Measurements from ENCODE around the gene NTN1. TPM values are rescaled to one million over a fixed set of nuclear protein-coding genes. Genes with fewer than 3 reads are reported as not detected.

The NTN1 gene
- total and polyA plus RNA-seq, 2 of the 4 experiments (the other 2 are of a cell fraction) = under 0.01 to 0.07 TPM

GRCh38 chr17:9230861-9231260 lies 209.6 kb downstream of the NTN1 start:
- Histone ChIP-seq H3K36me3 (ENCODE audit: control insufficient read depth, insufficient read depth, low read length) (no peaks in the 10 kb centered on the region), H2AK9ac (replicated peaks; ENCODE audit: low read depth, low read length, poor library complexity) (no peak overlapping the region), H3K18ac (ENCODE audit: low read depth, low read length) (no peak overlapping the region), H2BK15ac (ENCODE audit: low read depth, low read length) (no peak overlapping the region), H2AK5ac (ENCODE audit: low read depth, low read length) (no peak overlapping the region), H2AFZ (replicated peaks; ENCODE audit: low read length, poor library complexity) (no peak overlapping the region), H4K91ac (ENCODE audit: insufficient read depth, low read depth, low read length) (no peak overlapping the region), H3K56ac (ENCODE audit: extremely low read depth, insufficient read depth, low read length) (no peak overlapping the region), H3K4me3 (ENCODE audit: insufficient read depth, low read depth, low read length) (no peak overlapping the region), H4K8ac (ENCODE audit: low read depth in 2 of 2, low read length in 2 of 2) (no peak overlapping the region), H3K14ac (replicated peaks; ENCODE audit: low read depth, low read length) (no peak overlapping the region), H2BK5ac (ENCODE audit: low read depth, low read length, poor library complexity, severe bottlenecking) (no peak overlapping the region), H3K4ac (ENCODE audit: low read depth, low read length) (no peak overlapping the region), H4K5ac (ENCODE audit: low read depth, low read length) (no peak overlapping the region), H3K79me1 (ENCODE audit: low read depth in 1 of 2, low read length in 2 of 2) (no peaks in the 10 kb centered on the region), H2BK120ac (ENCODE audit: low read depth, low read length) (no peak overlapping the region), H2BK20ac (ENCODE audit: low read depth, low read length) (no peak overlapping the region), H3K4me2 (ENCODE audit: low read depth, low read length) (no peak overlapping the region), H3K27ac (ENCODE audit: insufficient read depth, low read length) (no peak overlapping the region), H3K9me1 (ENCODE audit: insufficient read depth, low read length) (no peaks in the 10 kb centered on the region), H3K9me3 (ENCODE audit: control insufficient read depth, insufficient read depth, low read length) (no peaks in the 10 kb centered on the region), H3K4me1 (ENCODE audit: control insufficient read depth, insufficient read depth, low read length) (peaks cover 8% of the 10 kb centered on the region; the same call in 1 of the 2 replicates), H4K20me1 (ENCODE audit: insufficient read depth, low read length) (no peaks in the 10 kb centered on the region), H3K23ac (ENCODE audit: low read depth, low read length) (no peak overlapping the region), H3K9ac (ENCODE audit: low read depth, low read length) (no peak overlapping the region), H3K27me3 (ENCODE audit: control insufficient read depth, insufficient read depth, low read length) (no peaks in the 10 kb centered on the region; the same call in 1 of the 2 replicates)
- POLR2A ChIA-PET (ENCODE audit: unreplicated experiment) = no interaction called here
- no peak for DNase-seq
- CTCF ChIA-PET = interaction anchor here (0.6 kb wide), 1 partner anchor 154 kb away, joined by 4 read pairs; no protein-coding TSS in a partner anchor
- ATAC-seq (ENCODE audit: low read depth) = no peak
- intact Hi-C loops (cut with micrococcal nuclease) (no loop called here), in situ Hi-C loops (cut with MboI; ENCODE audit: low sequenced_read_pairs) (no loop called here), dilution Hi-C loops (cut with HindIII; ENCODE audit: low sequenced_read_pairs, unreplicated experiment) (no loop called here)
- WGBS, 2 experiments (ENCODE audit: extremely low coverage in 2 of 2, insufficient read length in 1 of 2) = 94% methylated on average over 9 of the region's 11 CpGs; no CpG with 5 or more reads in 1 of the 2 experiments
- no TSS peak for BruUV-seq (replicated peaks)
- TF ChIP-seq CHD1 (IDR thresholded peaks at IDR 0.05; ENCODE audit: low read depth, low read length) (no peak), FOS (IDR thresholded peaks at IDR 0.05; ENCODE audit: low read depth, low read length) (no peak), SMC3 (IDR thresholded peaks at IDR 0.05; ENCODE audit: low read depth, low read length) (no peak), USF2 (IDR thresholded peaks at IDR 0.05; ENCODE audit: low read depth, low read length) (no peak), MAFK (IDR thresholded peaks at IDR 0.05; ENCODE audit: low read depth, low read length) (no peak), CTCF (conservative IDR thresholded peaks at IDR 0.05; ENCODE audit: low read depth, low read length) (no peak), RAD21 (IDR thresholded peaks at IDR 0.05; ENCODE audit: low read length) (no peak), MAZ (IDR thresholded peaks at IDR 0.05; ENCODE audit: borderline replicate concordance, low read depth, low read length) (no peak), MXI1 (IDR thresholded peaks at IDR 0.05; ENCODE audit: borderline replicate concordance, low read depth, low read length) (no peak), BHLHE40 (IDR thresholded peaks at IDR 0.05; ENCODE audit: low read depth, low read length) (no peak), NFE2L2 (IDR thresholded peaks at IDR 0.05; ENCODE audit: low read depth, low read length) (no peak), RFX5 (IDR thresholded peaks at IDR 0.05; ENCODE audit: low read depth, low read length) (no peak), CEBPB (IDR thresholded peaks at IDR 0.05; ENCODE audit: low read depth, low read length) (no peak), ELK1 (IDR thresholded peaks at IDR 0.05; ENCODE audit: borderline replicate concordance, low read depth, low read length) (no peak), POLR2A (IDR thresholded peaks at IDR 0.05; ENCODE audit: low read depth, low read length) (no peak), RCOR1 (IDR thresholded peaks at IDR 0.05; ENCODE audit: insufficient replicate concordance, low read length) (no peak)
